K562 (cell line): ENCODE data around the gene CACNA2D3. TPM values are rescaled to one million over a fixed set of nuclear protein-coding genes. Genes with fewer than 3 reads are reported as not detected.

Experiments
- ATAC-seq: fragments of 200-7000 bp; cut with Tn5 transposase; 3 replicates; pipeline ENCODE4 v1.9.1; 2020; ENCODE audit warnings: moderate library complexity
- BruUV-seq: library from RNA; stranded (reverse); fragments of 400-500 nt; replicated peaks from 2 replicates; lab custom pipeline; 2021; lab: Mats Ljungman, UMichigan
- CTCF ChIA-PET: fragments of 300-600 bp; formaldehyde crosslinking; extraction: SDS; loops from one replicate; lab custom pipeline; 2021; ENCODE audit warnings: low intra/inter-chr PET ratio; lab: Yijun Ruan, JAX
- POLR2A ChIA-PET: fragments of 300-600, 350-650 bp; sonication (Branson Sonifier 250); formaldehyde crosslinking; extraction: SDS; loops from one replicate; lab custom pipeline; 2021; ENCODE audit warnings: antibody characterized with exemption, inconsistent platforms; lab: Yijun Ruan, JAX
- DNase-seq, 4 experiments: peaks; one replicate each; pipeline versions ENCODE4 v3.0.0 to v3.0.0-alpha.2; 2011 to 2018; ENCODE audit warnings: low spot score in 3 of 4, mixed read lengths in 3 of 4; ENCODE audit errors: extremely low read depth in 1 of 4
- FAIRE-seq: peaks from 2 replicates; lab custom pipeline; 2011; peaks lifted over from hg19 to GRCh38; lab: Jason Lieb, UNC
- H2AFZ ChIP-seq: 2 replicates; pipeline ENCODE4 v1.6.0; 2011; ENCODE audit warnings: low read depth, low read length, control low read depth, inconsistent platforms
- H3K27ac ChIP-seq: fragments of 200-600 bp; 3 replicates; pipeline ENCODE4 v1.8.0; 2011; ENCODE audit warnings: low read depth, mild to moderate bottlenecking, control low read depth, inconsistent platforms, low read length, moderate library complexity, mixed read lengths; ENCODE audit errors: extremely low read depth
- H3K27me3 ChIP-seq, 2 experiments: fragments of 300-600 bp in 1 of 2; 2 replicates in 1 of 2; 3 replicates in 1 of 2; pipeline versions ENCODE4 v1.6.0 to v1.8.0; 2011; ENCODE audit warnings: inconsistent platforms in 2 of 2, low read length in 2 of 2, mild to moderate bottlenecking in 1 of 2, mixed read lengths in 1 of 2, moderate library complexity in 1 of 2; ENCODE audit not compliant: control insufficient read depth in 2 of 2, insufficient read depth in 2 of 2
- H3K36me3 ChIP-seq: fragments of 300-600 bp; 3 replicates; pipeline ENCODE4 v1.8.0; 2011; ENCODE audit warnings: mild to moderate bottlenecking, low read length, inconsistent platforms; ENCODE audit not compliant: control insufficient read depth, insufficient read depth
- H3K4me1 ChIP-seq, 2 experiments: fragments of 200-600 bp in 1 of 2; replicated peaks in 1 of 2; 2 replicates in 1 of 2; 3 replicates in 1 of 2; pipeline versions ENCODE4 v1.5.1 to v1.8.0; 2011; ENCODE audit warnings: inconsistent platforms in 2 of 2, low read length in 2 of 2, mild to moderate bottlenecking in 1 of 2, mixed read lengths in 1 of 2, moderate library complexity in 1 of 2; ENCODE audit not compliant: control insufficient read depth in 2 of 2, insufficient read depth in 2 of 2
- H3K4me2 ChIP-seq: 2 replicates; pipeline ENCODE4 v1.6.1; 2011; ENCODE audit warnings: low read length, control low read depth, inconsistent platforms, mixed read lengths; ENCODE audit not compliant: insufficient read depth
- H3K4me3 ChIP-seq: fragments of 200-600 bp; sonication (generic), shearing (Covaris generic); 2 replicates; pipeline ENCODE4 v1.5.1; 2016; ENCODE audit warnings: control low read depth, inconsistent platforms
- H3K79me2 ChIP-seq: fragments of 200-600 bp; 3 replicates; pipeline ENCODE4 v1.8.0; 2011; ENCODE audit warnings: low read length, inconsistent platforms; ENCODE audit not compliant: control insufficient read depth, insufficient read depth
- H3K9ac ChIP-seq, 2 experiments: 2 replicates each; pipeline versions ENCODE4 v1.6.0 to v1.6.1; 2011; ENCODE audit warnings: low read depth in 2 of 2, low read length in 2 of 2, control low read depth in 1 of 2, inconsistent platforms in 1 of 2, mild to moderate bottlenecking in 1 of 2, mixed read lengths in 1 of 2; ENCODE audit not compliant: insufficient read depth in 1 of 2
- H3K9me1 ChIP-seq: one replicate; pipeline ENCODE4 v1.6.0; 2011; ENCODE audit warnings: inconsistent platforms, mild to moderate bottlenecking, low read length, moderate library complexity; ENCODE audit not compliant: control insufficient read depth, insufficient read depth
- H3K9me3 ChIP-seq: replicated peaks from 2 replicates; pipeline ENCODE4 v1.5.1; 2011; ENCODE audit warnings: low read depth, low read length, inconsistent platforms; ENCODE audit not compliant: control insufficient read depth, insufficient read depth
- H4K20me1 ChIP-seq: replicated peaks from 2 replicates; pipeline ENCODE4 v1.6.1; 2011; ENCODE audit warnings: low read length, inconsistent platforms, mixed read lengths; ENCODE audit not compliant: control insufficient read depth, insufficient read depth
- EP400 ChIP-seq: fragments of 450-650 bp; IDR thresholded peaks from 2 replicates; pipeline ENCODE4 v1.6.1; 2017; ENCODE audit warnings: antibody characterized with exemption, mild to moderate bottlenecking, moderate library complexity
- FOS ChIP-seq: IDR thresholded peaks from 3 replicates; pipeline ENCODE4 v1.6.1; 2011; ENCODE audit not compliant: insufficient read length; ENCODE audit errors: extremely low read depth
- FOXK2 ChIP-seq, 2 experiments: fragments of 450-650 bp; IDR thresholded peaks in 1 of 2; conservative IDR thresholded peaks in 1 of 2; 2 replicates each; pipeline ENCODE4 v1.6.1; 2016; ENCODE audit warnings: low read depth in 2 of 2, mild to moderate bottlenecking in 1 of 2
- GABPB1 ChIP-seq: sonication (generic); formaldehyde crosslinking; IDR thresholded peaks from 2 replicates; pipeline ENCODE4 v1.8.0; 2022; ENCODE audit warnings: mild to moderate bottlenecking, missing genetic modification reagents
- GTF2F1 ChIP-seq: IDR thresholded peaks from 2 replicates; pipeline ENCODE4 v1.6.1; 2011; ENCODE audit warnings: low read depth, low read length, improper control_type of control experiment
- HDAC6 ChIP-seq: IDR thresholded peaks from 2 replicates; pipeline ENCODE4 v1.6.1; 2012; ENCODE audit warnings: low read depth, mild to moderate bottlenecking, control low read depth, inconsistent platforms, low read length, moderate library complexity
- HSF4 ChIP-seq: fragments of 250-450 bp; sonication (Bioruptor Pico); IDR thresholded peaks from 2 replicates; pipeline ENCODE4 v2.1.2; 2022; ENCODE audit warnings: mild to moderate bottlenecking, moderate library complexity, borderline replicate concordance
- ILK ChIP-seq: fragments of 450-650 bp; IDR thresholded peaks from 2 replicates; pipeline ENCODE4 v1.6.1; 2016; ENCODE audit warnings: missing genetic modification characterization, low read depth, mild to moderate bottlenecking, missing compliant biosample characterization, moderate library complexity, borderline replicate concordance
- MEF2D ChIP-seq: conservative IDR thresholded peaks from 2 replicates; pipeline ENCODE4 v1.6.1; 2016; ENCODE audit warnings: low read depth, missing genetic modification characterization, missing compliant biosample characterization
- MYBL2 ChIP-seq, 2 experiments: fragments of 450-650 bp in 1 of 2; sonication (generic) in 1 of 2; formaldehyde crosslinking in 1 of 2; IDR thresholded peaks; 2 replicates each; pipeline versions ENCODE4 v1.6.1 to v1.8.1; 2017 to 2022; ENCODE audit warnings: borderline replicate concordance in 1 of 2, inconsistent platforms in 1 of 2, low read depth in 1 of 2, mild to moderate bottlenecking in 1 of 2, missing genetic modification reagents in 1 of 2, moderate library complexity in 1 of 2
- NFRKB ChIP-seq: fragments of 450-650 bp; IDR thresholded peaks from 2 replicates; pipeline ENCODE4 v1.6.1; 2016; ENCODE audit warnings: low read depth
- RAD21 ChIP-seq, 2 experiments: fragments of 250-450 bp in 1 of 2; fragments of 450-650 bp in 1 of 2; sonication (Bioruptor Pico) in 1 of 2; formaldehyde crosslinking in 1 of 2; IDR thresholded peaks in 1 of 2; conservative IDR thresholded peaks in 1 of 2; 2 replicates each; pipeline versions ENCODE4 v1.4.0 to v1.8.0; 2020 to 2022; ENCODE audit warnings: mild to moderate bottlenecking in 2 of 2, moderate library complexity in 1 of 2
- RBFOX2 ChIP-seq: fragments of 200-400 bp; formaldehyde crosslinking; IDR thresholded peaks from 2 replicates; pipeline ENCODE4 v1.6.1; 2017; ENCODE audit warnings: low read depth, mild to moderate bottlenecking, low read length, moderate library complexity
- RUNX1 ChIP-seq: sonication (generic); IDR thresholded peaks from 2 replicates; pipeline ENCODE4 v1.6.1; 2016; ENCODE audit warnings: antibody characterized with exemption, low read depth
- SMC3 ChIP-seq: conservative IDR thresholded peaks from 2 replicates; pipeline ENCODE4 v1.6.1; 2011; ENCODE audit warnings: low read depth, low read length, improper control_type of control experiment; ENCODE audit not compliant: insufficient read depth
- SP2 ChIP-seq: IDR thresholded peaks from 2 replicates; pipeline ENCODE4 v1.6.1; 2011; ENCODE audit warnings: mild to moderate bottlenecking, low read depth, low read length, moderate library complexity; ENCODE audit not compliant: poor library complexity, severe bottlenecking; ENCODE audit errors: extremely low read depth
- TAF1 ChIP-seq: IDR thresholded peaks from 2 replicates; pipeline ENCODE4 v1.6.1; 2011; ENCODE audit warnings: mild to moderate bottlenecking, low read length, moderate library complexity; ENCODE audit not compliant: insufficient read depth, control insufficient read depth, severe bottlenecking; ENCODE audit errors: extremely low read depth
- ZNF764 ChIP-seq: fragments of 250-450 bp; sonication (Bioruptor Pico); IDR thresholded peaks from 2 replicates; pipeline ENCODE4 v1.4.0; 2020; ENCODE audit warnings: low read depth, mild to moderate bottlenecking, moderate library complexity
- ZNF79 ChIP-seq: fragments of 250-450 bp; sonication (Bioruptor Pico); IDR thresholded peaks from 2 replicates; pipeline ENCODE4 v1.4.0; 2020; ENCODE audit warnings: low read depth, mild to moderate bottlenecking, moderate library complexity
- WGBS: fragments of 100-300 bp; shearing (Covaris generic); methylation state at CpG from one replicate; pipeline ENCODE4 v1.1.6; 2016; ENCODE audit warnings: low coverage, mixed read lengths; ENCODE audit not compliant: insufficient coverage; ENCODE audit errors: missing lambda C conversion rate; 5-methylcytosine and 5-hydroxymethylcytosine counted together
- in situ Hi-C: fragments of 300-500 bp; cut with MboI; formaldehyde crosslinking; loops from 4 replicates; pipeline ENCODE4 v1.15.0; 2018; ENCODE audit warnings: inconsistent platforms, mixed read lengths
- intact Hi-C: fragments of 100-400 bp; cut with micrococcal nuclease; formaldehyde crosslinking; loops from 2 replicates; pipeline ENCODE4 v1.14.2; 2022
- polyA plus RNA-seq, 8 experiments: library from polyadenylated mRNA; depleted of rRNA in 4 of 8; stranded (reverse) in 5 of 8; unstranded in 3 of 8; fragments of >200 nt; fragmentation: Nextera tagmentation in 2 of 8; fragmentation: Illumina TruSeq in 1 of 8; extraction: Ambion mirVana in 2 of 8; extraction: Trizol in 1 of 8; gene quantifications; 2 replicates each; pipeline versions ENCODE4 v1.2.1 to v1.2.3, GENCODE V29; 2011 to 2014; ENCODE audit warnings: inconsistent platforms in 1 of 8, missing spikeins in 1 of 8
- total RNA-seq, 7 experiments: library from RNA; depleted of rRNA in 6 of 7; stranded (reverse); fragments of >200 nt in 6 of 7; fragmentation: Illumina TruSeq in 2 of 7; extraction: Trizol in 2 of 7; gene quantifications; 2 replicates each; pipeline versions ENCODE4 v1.2.1 to v1.2.3, GENCODE V29; 2011 to 2021; ENCODE audit warnings: low replicate concordance in 1 of 7
- TF ChIP-seq, protein P1 (sequence below), 3 experiments: IDR thresholded peaks in 2 of 3; conservative IDR thresholded peaks in 1 of 3; 2 replicates each; pipeline ENCODE4 v1.5.1; 2011 to 2012; ENCODE audit warnings: low read length in 3 of 3, mild to moderate bottlenecking in 3 of 3, control low read depth in 2 of 3, improper control_type of control experiment in 1 of 3, inconsistent platforms in 1 of 3, low read depth in 1 of 3, mixed read lengths in 1 of 3, moderate library complexity in 1 of 3; ENCODE audit not compliant: insufficient read depth in 2 of 3

CACNA2D3 gene
- total and polyA plus RNA-seq, 9 of the 15 experiments (the other 6 are each of a cell fraction or from before 2014, with no cell fraction given) = 0.01 TPM; not detected in 8

DNA sequence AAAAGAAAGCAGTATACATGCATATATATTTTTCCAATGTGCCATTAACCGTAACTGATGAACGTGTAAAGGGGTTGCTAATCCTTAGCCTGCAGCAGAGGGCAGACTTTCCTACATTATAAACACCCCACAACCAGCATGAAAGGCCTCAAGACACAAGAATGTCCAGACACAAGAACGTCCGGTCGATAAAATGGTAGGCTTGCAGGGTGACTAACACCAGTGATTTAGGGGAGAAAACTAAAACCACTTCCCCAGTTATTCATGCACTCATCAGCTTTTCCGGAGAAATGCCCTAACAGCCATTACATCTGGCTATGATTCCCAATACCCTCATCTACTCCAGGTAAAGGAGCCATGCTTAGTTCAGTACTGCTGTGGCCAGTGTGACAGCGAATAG lies 748.1 kb downstream of the CACNA2D3 start:
- Histone ChIP-seq H4K20me1 (no peaks in the 10 kb centered on the region), H3K27me3 (0 out of 5 replicates have a peak, but pooled peaks cover 0 to 6% of the 10 kb centered on the region in 2 experiments), H3K79me2 (no peaks in the 10 kb centered on the region), H3K27ac (no peak overlapping the region), H3K9me3 (no peaks in the 10 kb centered on the region), H3K4me2 (no peak overlapping the region), H3K4me3 (no peak overlapping the region), H3K9me1 (no peaks in the 10 kb centered on the region), H3K4me1 (no peaks in the 10 kb centered on the region), H3K9ac (no peak overlapping the region), H3K36me3 (no peaks in the 10 kb centered on the region), H2AFZ (no peak overlapping the region)
- POLR2A ChIA-PET = no interaction called here
- intact Hi-C loops = loop anchor here (10.0 kb wide), 1 partner anchor 114 kb away; no protein-coding TSS in a partner anchor
- ATAC-seq = peak; percentile 59; the same call in 2 of the 3 replicates
- CTCF ChIA-PET = no interaction called here
- no TSS peak for BruUV-seq
- peak; percentile 7 to 22 (median 16) for DNase-seq
- in situ Hi-C loops = no loop called here
- no peak for FAIRE-seq
- WGBS = 0% methylated on average over 7 of the region's 7 CpGs
- TF ChIP-seq, protein P1, sequence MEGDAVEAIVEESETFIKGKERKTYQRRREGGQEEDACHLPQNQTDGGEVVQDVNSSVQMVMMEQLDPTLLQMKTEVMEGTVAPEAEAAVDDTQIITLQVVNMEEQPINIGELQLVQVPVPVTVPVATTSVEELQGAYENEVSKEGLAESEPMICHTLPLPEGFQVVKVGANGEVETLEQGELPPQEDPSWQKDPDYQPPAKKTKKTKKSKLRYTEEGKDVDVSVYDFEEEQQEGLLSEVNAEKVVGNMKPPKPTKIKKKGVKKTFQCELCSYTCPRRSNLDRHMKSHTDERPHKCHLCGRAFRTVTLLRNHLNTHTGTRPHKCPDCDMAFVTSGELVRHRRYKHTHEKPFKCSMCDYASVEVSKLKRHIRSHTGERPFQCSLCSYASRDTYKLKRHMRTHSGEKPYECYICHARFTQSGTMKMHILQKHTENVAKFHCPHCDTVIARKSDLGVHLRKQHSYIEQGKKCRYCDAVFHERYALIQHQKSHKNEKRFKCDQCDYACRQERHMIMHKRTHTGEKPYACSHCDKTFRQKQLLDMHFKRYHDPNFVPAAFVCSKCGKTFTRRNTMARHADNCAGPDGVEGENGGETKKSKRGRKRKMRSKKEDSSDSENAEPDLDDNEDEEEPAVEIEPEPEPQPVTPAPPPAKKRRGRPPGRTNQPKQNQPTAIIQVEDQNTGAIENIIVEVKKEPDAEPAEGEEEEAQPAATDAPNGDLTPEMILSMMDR (IDR thresholded peaks at IDR 0.05 in 2 of 3, conservative IDR thresholded peaks at IDR 0.05 in 1 of 3; ENCODE audit: insufficient read depth in 2 of 3, low read depth in 1 of 3, low read length in 3 of 3) = peak; percentile 2 to 53 (median 38); a peak in 3 of 6 replicates
- 0 out of 2 replicates have a peak, but pooled peaks have one; percentile 17 for TF ChIP-seq SMC3
- TF ChIP-seq ZNF764 (CRISPR knock-in tag) = no peak
- TF ChIP-seq HDAC6 = no peak
- TF ChIP-seq RBFOX2 = no peak
- no peak for TF ChIP-seq FOS
- TF ChIP-seq MYBL2 (IDR thresholded peaks at IDR 0.05; ENCODE audit: low read depth) = no peak
- TF ChIP-seq MYBL2 (CRISPR knock-in tag; IDR thresholded peaks at IDR 0.05; ENCODE audit: borderline replicate concordance) = no peak
- TF ChIP-seq ZNF79 = no peak
- no peak for TF ChIP-seq ILK (tag)
- no peak for TF ChIP-seq HSF4 (CRISPR knock-in tag)
- no peak for TF ChIP-seq TAF1
- TF ChIP-seq SP2 = no peak
- TF ChIP-seq RUNX1 = no peak
- TF ChIP-seq EP400 = no peak
- TF ChIP-seq GABPB1 (CRISPR knock-in tag) = no peak
- TF ChIP-seq FOXK2 (conservative IDR thresholded peaks at IDR 0.05 in 1 of 2, IDR thresholded peaks at IDR 0.05 in 1 of 2; ENCODE audit: low read depth in 2 of 2) = no peak
- no peak for TF ChIP-seq MEF2D
- TF ChIP-seq RAD21 (CRISPR knock-in tag; conservative IDR thresholded peaks at IDR 0.05 in 1 of 2, IDR thresholded peaks at IDR 0.05 in 1 of 2) = peak; percentile 44 to 46
- no peak for TF ChIP-seq GTF2F1
- TF ChIP-seq NFRKB = no peak
